Measurements from ENCODE around the gene PIK3CA.
"Not testable (repeated sequence)": the region's sequence is repeated elsewhere in the genome, so short reads cannot be mapped to it uniquely, and the experiment has no call there.

Gene PIK3CA

GRCh38 chr3:179200790-179201189, 52.6 kb downstream of the PIK3CA start:
- DNase-seq (ENCODE audit: low read depth) = no peak

- not testable (repeated sequence) for DNase-seq (ENCODE audit: low read depth)
Observed at GRCh38 chr3:179215550-179215949, 67.4 kb downstream of the PIK3CA start.

- DNase-seq (ENCODE audit: low read depth) = not testable (repeated sequence)
Observed at GRCh38 chr3:179218213-179218612, 70.1 kb downstream of the PIK3CA start.

- no peak for DNase-seq (ENCODE audit: low read depth)
Observed at GRCh38 chr3:179223548-179223947, 75.4 kb downstream of the PIK3CA start.

- DNase-seq (ENCODE audit: low read depth) = no peak
Observed at GRCh38 chr3:179224584-179224983, 76.4 kb downstream of the PIK3CA start.

- DNase-seq (ENCODE audit: low read depth) = no peak
Observed at GRCh38 chr3:179227349-179227748, 79.2 kb downstream of the PIK3CA start.

- no peak for DNase-seq (ENCODE audit: low read depth)
Observed at GRCh38 chr3:179229177-179229576, 81.0 kb downstream of the PIK3CA start.

- no peak for DNase-seq (ENCODE audit: low read depth)
Observed at GRCh38 chr3:179233043-179233442, 84.9 kb downstream of the PIK3CA start.

- no peak for DNase-seq (ENCODE audit: low read depth)
Observed at GRCh38 chr3:179234199-179234598, 86.0 kb downstream of the PIK3CA start.

GRCh38 chr3:179236669-179237301, 88.6 kb downstream of the PIK3CA start:
- no peak for DNase-seq (ENCODE audit: low read depth)

GRCh38 chr3:179240299-179240698, 92.1 kb downstream of the PIK3CA start:
- not testable (repeated sequence) for DNase-seq (ENCODE audit: low read depth)

GRCh38 chr3:179242859-179243258, 94.7 kb downstream of the PIK3CA start:
- not testable (repeated sequence) for DNase-seq (ENCODE audit: low read depth)

GRCh38 chr3:179244878-179245277, 96.7 kb downstream of the PIK3CA start:
- DNase-seq (ENCODE audit: low read depth) = no peak

GRCh38 chr3:179247289-179248015, 99.3 kb downstream of the PIK3CA start:
- no peak for DNase-seq (ENCODE audit: low read depth)

- no peak for DNase-seq (ENCODE audit: low read depth)
Observed at GRCh38 chr3:179250803-179251476, 102.8 kb downstream of the PIK3CA start, which contains the start of gene KCNMB3. KCNMB3 (minus strand) TSS chr3:179251114; CDS start chr3:179250990, 124 bp downstream.

GRCh38 chr3:179256813-179257212, 108.7 kb downstream of the PIK3CA start:
- DNase-seq (ENCODE audit: low read depth) = no peak

- not testable (repeated sequence) for DNase-seq (ENCODE audit: low read depth)
Observed at GRCh38 chr3:179257742-179258141, 109.6 kb downstream of the PIK3CA start.

GRCh38 chr3:179258820-179259219, 110.7 kb downstream of the PIK3CA start:
- no peak for DNase-seq (ENCODE audit: low read depth)

GRCh38 chr3:179259959-179260756, 112.0 kb downstream of the PIK3CA start:
- DNase-seq (ENCODE audit: low read depth) = not testable (repeated sequence)

GRCh38 chr3:179260949-179261765, 113.0 kb downstream of the PIK3CA start:
- DNase-seq (ENCODE audit: low read depth) = peak; percentile 25

GRCh38 chr3:179263134-179263533, 115.0 kb downstream of the PIK3CA start:
- DNase-seq (ENCODE audit: low read depth) = no peak

All from stimulated activated CD8-positive, alpha-beta memory T cell treated with anti-CD3 and anti-CD28 coated beads, Interleukin-15, amount 100 ng/mL, for 1 hour (primary cell).